Measurements from ENCODE around the gene EIPR1.

GRCh38 chr2:3210257-3210656 is 167.4 kb downstream of the EIPR1 start:
- TF ChIP-seq CTCF (IDR thresholded peaks at IDR 0.05; ENCODE audit: insufficient read depth, low read length, poor library complexity, severe bottlenecking) = no peak
- no peak for TF ChIP-seq EZH2phosphoT487 (conservative IDR thresholded peaks at IDR 0.05; ENCODE audit: low read length)
